ENCODE measurements around the gene DIAPH3. TPM values are rescaled to one million over a fixed set of nuclear protein-coding genes. Genes with fewer than 3 reads are reported as not detected.

Gene DIAPH3
- total RNA-seq, 4 donors from 2014 or later = 0.31 to 2.0 (median 1.1) TPM

GRCh38 chr13:59631271-59631670, 532.5 kb downstream of the DIAPH3 start:
- DNase-seq (ENCODE audit: low spot score) (no peak), ATAC-seq (ENCODE audit: low FRiP score) (no peak)
- no peak for TF ChIP-seq CTCF (IDR thresholded peaks at IDR 0.05)

GRCh38 chr13:59625111-59625510, 538.6 kb downstream of the DIAPH3 start:
- no peak for ATAC-seq (ENCODE audit: low FRiP score)
- no peak for TF ChIP-seq CTCF (IDR thresholded peaks at IDR 0.05)
- DNase-seq (ENCODE audit: low spot score) = no peak

GRCh38 chr13:59623206-59623915, 540.4 kb downstream of the DIAPH3 start:
- no peak for ATAC-seq (ENCODE audit: low FRiP score)
- no peak for DNase-seq (ENCODE audit: low spot score)
- no peak for TF ChIP-seq CTCF (IDR thresholded peaks at IDR 0.05)

GRCh38 chr13:59621773-59622172, 542.0 kb downstream of the DIAPH3 start:
- ATAC-seq (ENCODE audit: low FRiP score) = no peak
- TF ChIP-seq CTCF (IDR thresholded peaks at IDR 0.05) = no peak
- no peak for DNase-seq (ENCODE audit: low spot score)

Small RNA genes within 50 kb of the gene (small RNA-seq; reads per million reads assigned to genes)
- not detected for gene RN7SL375P
- not detected for gene RNY4P28

Other genes starting within 250 kb of the DIAPH3 start
- gene TDRD3, start 233.3 kb upstream of the DIAPH3 start, total RNA-seq = 10 to 100 TPM; 16.9 to 36.4 (median 20.7) TPM

Data from omental fat pad (tissue), 4 donors.